GM13976 (cell line): ENCODE measurements around the gene ADRA2C.

Experiments
- DNase-seq: peaks from one replicate; pipeline ENCODE4 v3.0.0; 2012; ENCODE audit warnings: low spot score
- CTCF ChIP-seq: IDR thresholded peaks from 2 replicates; pipeline ENCODE4 v1.5.1; 2012; ENCODE audit warnings: borderline replicate concordance, mild to moderate bottlenecking; ENCODE audit not compliant: insufficient read depth; ENCODE audit errors: extremely low read depth, missing control alignments, control extremely low read depth
- in situ Hi-C: fragments of 300-500 bp; cut with MboI; formaldehyde crosslinking; loops from one replicate; pipeline ENCODE4 v1.12.0; 2022; ENCODE audit warnings: low sequenced_read_pairs, mixed read lengths, inconsistent platforms; ENCODE audit not compliant: unreplicated experiment

The ADRA2C gene

DNA sequence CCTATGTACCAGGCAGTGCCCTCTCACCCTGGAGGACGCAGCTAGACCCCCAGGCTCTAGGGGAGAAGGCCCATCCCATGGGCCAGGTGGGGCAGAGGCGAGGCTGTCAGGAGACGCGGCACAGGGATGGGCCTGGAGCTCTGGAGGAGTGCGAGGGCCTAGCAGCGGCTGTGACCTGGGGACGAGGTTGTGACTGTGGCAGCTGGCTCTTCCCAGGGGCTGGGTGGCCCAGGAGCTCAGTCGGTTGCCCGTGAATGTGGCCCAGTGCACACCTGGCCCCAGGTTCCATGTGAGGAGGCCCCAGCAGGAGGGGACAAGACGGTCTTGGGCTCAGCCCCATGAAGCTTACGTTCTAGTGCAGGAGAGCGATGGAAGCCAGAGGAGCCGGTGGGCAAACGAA lies 31.0 kb upstream of the ADRA2C start:
- in situ Hi-C loops, result no loop called here
- no peak for TF ChIP-seq CTCF
- no peak for DNase-seq

DNA sequence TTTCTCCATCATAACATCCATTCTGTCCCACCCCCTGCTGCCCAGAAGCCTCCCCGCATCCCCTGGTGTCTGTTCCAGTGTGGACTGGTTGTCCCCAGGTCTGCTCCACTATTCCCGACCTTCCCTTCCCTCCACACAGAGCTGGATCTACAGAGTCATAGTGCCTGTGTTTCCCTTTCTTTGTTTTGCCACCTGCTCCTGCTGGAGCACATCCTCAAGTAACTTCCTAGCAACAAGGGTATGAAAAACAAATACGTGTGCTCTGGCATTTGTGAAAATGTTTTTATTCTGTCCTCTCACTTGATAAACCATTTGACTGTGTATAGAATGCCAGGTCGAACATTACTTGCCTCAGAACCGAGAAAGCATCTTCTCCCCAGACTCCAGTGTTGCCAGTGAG lies 29.9 kb upstream of the ADRA2C start:
- in situ Hi-C loops, result no loop called here
- no peak for TF ChIP-seq CTCF
- no peak for DNase-seq

DNA sequence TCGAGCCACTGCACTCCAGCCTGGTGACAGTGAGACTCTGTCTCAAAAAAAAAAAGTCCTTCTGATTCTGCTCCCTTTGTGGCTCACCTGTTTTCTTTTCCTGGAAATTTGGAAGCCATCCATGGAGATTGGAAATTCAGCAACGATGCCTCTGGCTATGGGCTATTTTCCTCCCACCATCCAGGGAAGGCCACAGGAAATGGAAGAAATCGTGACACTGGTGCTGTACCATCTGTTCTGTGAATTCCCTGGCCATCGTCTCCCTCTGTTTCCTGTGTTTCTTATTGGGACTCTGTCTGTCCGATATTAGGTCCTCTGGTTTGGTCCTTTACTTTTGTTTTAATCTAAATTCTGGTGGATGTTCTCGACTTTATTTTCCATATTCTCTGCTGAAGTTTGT lies 29.4 kb upstream of the ADRA2C start:
- no peak for TF ChIP-seq CTCF
- DNase-seq, result no peak
- in situ Hi-C loops, result no loop called here

- TF ChIP-seq CTCF, result no peak
- in situ Hi-C loops, result no loop called here
- DNase-seq, result no peak
Observed at GRCh38 chr4:3739577-3739976, 26.6 kb upstream of the ADRA2C start.

- DNase-seq, result no peak
- no peak for TF ChIP-seq CTCF
- in situ Hi-C loops, result no loop called here
Observed at GRCh38 chr4:3740256-3740655, 25.9 kb upstream of the ADRA2C start.

- TF ChIP-seq CTCF, result no peak
- in situ Hi-C loops, result no loop called here
- DNase-seq, result no peak
Observed at GRCh38 chr4:3741217-3742011, 24.8 kb upstream of the ADRA2C start.
